K562 (cell line): ENCODE results near the gene UTP4. TPM values are rescaled to one million over a fixed set of nuclear protein-coding genes. Genes with fewer than 3 reads are reported as not detected.

ENCODE experiments used
- AFF1 ChIP-seq, 2 experiments: fragments of 450-650 bp; IDR thresholded peaks; 2 replicates each; pipeline ENCODE4 v1.6.1; 2018; ENCODE audit warnings: mild to moderate bottlenecking in 2 of 2, low read depth in 1 of 2; ENCODE audit not compliant: partially characterized antibody in 2 of 2
- ARHGAP35 ChIP-seq: fragments of 450-650 bp; IDR thresholded peaks from 2 replicates; pipeline ENCODE4 v1.6.1; 2018; ENCODE audit not compliant: partially characterized antibody
- DPF2 ChIP-seq: fragments of 450-650 bp; IDR thresholded peaks from 2 replicates; pipeline ENCODE4 v1.6.1; 2016
- EGR1 ChIP-seq: fragments of 450-650 bp; conservative IDR thresholded peaks from 2 replicates; pipeline ENCODE4 v1.6.1; 2017; ENCODE audit warnings: mild to moderate bottlenecking
- EHMT2 ChIP-seq: fragments of 450-650 bp; IDR thresholded peaks from 2 replicates; pipeline ENCODE4 v1.6.1; 2018; ENCODE audit warnings: antibody characterized with exemption
- IRF1 ChIP-seq: sonication (generic); formaldehyde crosslinking; IDR thresholded peaks from 2 replicates; pipeline ENCODE4 v1.8.0; 2022; ENCODE audit warnings: missing genetic modification reagents, mild to moderate bottlenecking, borderline replicate concordance
- KDM5B ChIP-seq: fragments of 200-600 bp; sonication (generic); IDR thresholded peaks from 2 replicates; pipeline ENCODE4 v1.6.1; 2012; ENCODE audit warnings: low read depth, mild to moderate bottlenecking, moderate library complexity, low read length, control low read depth, inconsistent platforms; ENCODE audit not compliant: insufficient replicate concordance
- MXI1 ChIP-seq: IDR thresholded peaks from 2 replicates; pipeline ENCODE4 v1.6.1; 2011; ENCODE audit warnings: low read depth, mild to moderate bottlenecking, improper control_type of control experiment, low read length
- NR4A1 ChIP-seq, 2 experiments: fragments of 250-450 bp in 1 of 2; fragments of 450-650 bp in 1 of 2; sonication (Bioruptor Pico) in 1 of 2; IDR thresholded peaks; 2 replicates each; pipeline versions ENCODE4 v1.4.0 to v1.6.1; 2016 to 2020; ENCODE audit warnings: mild to moderate bottlenecking in 2 of 2, missing compliant biosample characterization in 1 of 2, missing genetic modification characterization in 1 of 2, moderate library complexity in 1 of 2
- PHB ChIP-seq: fragments of 250-450 bp; sonication (Bioruptor Pico); IDR thresholded peaks from 2 replicates; pipeline ENCODE4 v1.5.0; 2021
- RBM17 ChIP-seq: fragments of 200-400 bp; formaldehyde crosslinking; IDR thresholded peaks from 2 replicates; pipeline ENCODE4 v1.6.1; 2017; ENCODE audit warnings: low read depth, mild to moderate bottlenecking, low read length, borderline replicate concordance
- RBM22 ChIP-seq: fragments of 200-400 bp; formaldehyde crosslinking; IDR thresholded peaks from 2 replicates; pipeline ENCODE4 v1.6.1; 2018; ENCODE audit warnings: low read length, low read depth; ENCODE audit not compliant: poor library complexity, severe bottlenecking
- RNF2 ChIP-seq: sonication (generic); IDR thresholded peaks from 2 replicates; pipeline ENCODE4 v1.6.1; 2016
- TAF1 ChIP-seq: IDR thresholded peaks from 2 replicates; pipeline ENCODE4 v1.6.1; 2011; ENCODE audit warnings: mild to moderate bottlenecking, low read length, moderate library complexity; ENCODE audit not compliant: insufficient read depth, control insufficient read depth, severe bottlenecking; ENCODE audit errors: extremely low read depth
- TAL1 ChIP-seq: fragments of 450-650 bp; IDR thresholded peaks from 2 replicates; pipeline ENCODE4 v1.6.1; 2016; ENCODE audit warnings: mild to moderate bottlenecking
- THAP12 ChIP-seq: fragments of 250-450 bp; sonication (Bioruptor Pico); IDR thresholded peaks from 2 replicates; pipeline ENCODE4 v1.9.0; 2021; ENCODE audit warnings: mild to moderate bottlenecking, inconsistent platforms
- ZBED1 ChIP-seq: IDR thresholded peaks from 2 replicates; pipeline ENCODE4 v1.6.1; 2014
- ZC3H4 ChIP-seq: sonication (generic); formaldehyde crosslinking; IDR thresholded peaks from 2 replicates; pipeline ENCODE4 v1.9.0; 2021; ENCODE audit warnings: missing genetic modification reagents, borderline replicate concordance
- ZKSCAN8 ChIP-seq: fragments of 200-800 bp; sonication (Bioruptor generic); IDR thresholded peaks from 2 replicates; pipeline ENCODE4 v1.6.1; 2016; ENCODE audit warnings: missing genetic modification characterization, missing compliant biosample characterization
- ZSCAN32 ChIP-seq: fragments of 450-650 bp; formaldehyde crosslinking; IDR thresholded peaks from 2 replicates; pipeline ENCODE4 v1.4.0; 2020; ENCODE audit warnings: mild to moderate bottlenecking, moderate library complexity
- polyA plus RNA-seq, 8 experiments: library from polyadenylated mRNA; depleted of rRNA in 4 of 8; stranded (reverse) in 5 of 8; unstranded in 3 of 8; fragments of >200 nt; fragmentation: Nextera tagmentation in 2 of 8; fragmentation: Illumina TruSeq in 1 of 8; extraction: Ambion mirVana in 2 of 8; extraction: Trizol in 1 of 8; gene quantifications; 2 replicates each; pipeline versions ENCODE4 v1.2.1 to v1.2.3, GENCODE V29; 2011 to 2014; ENCODE audit warnings: inconsistent platforms in 1 of 8, missing spikeins in 1 of 8
- total RNA-seq, 7 experiments: library from RNA; depleted of rRNA in 6 of 7; stranded (reverse); fragments of >200 nt in 6 of 7; fragmentation: Illumina TruSeq in 2 of 7; extraction: Trizol in 2 of 7; gene quantifications; 2 replicates each; pipeline versions ENCODE4 v1.2.1 to v1.2.3, GENCODE V29; 2011 to 2021; ENCODE audit warnings: low replicate concordance in 1 of 7
- TF ChIP-seq, protein P1 (sequence below): sonication (generic); formaldehyde crosslinking; IDR thresholded peaks from 2 replicates; pipeline ENCODE4 v1.8.0; 2022; ENCODE audit warnings: mild to moderate bottlenecking, missing genetic modification reagents

UTP4 gene
- total and polyA plus RNA-seq, 9 of the 15 experiments (the other 6 are each of a cell fraction or from before 2014, with no cell fraction given), result 46.1 to 203 (median 145) TPM

DNA sequence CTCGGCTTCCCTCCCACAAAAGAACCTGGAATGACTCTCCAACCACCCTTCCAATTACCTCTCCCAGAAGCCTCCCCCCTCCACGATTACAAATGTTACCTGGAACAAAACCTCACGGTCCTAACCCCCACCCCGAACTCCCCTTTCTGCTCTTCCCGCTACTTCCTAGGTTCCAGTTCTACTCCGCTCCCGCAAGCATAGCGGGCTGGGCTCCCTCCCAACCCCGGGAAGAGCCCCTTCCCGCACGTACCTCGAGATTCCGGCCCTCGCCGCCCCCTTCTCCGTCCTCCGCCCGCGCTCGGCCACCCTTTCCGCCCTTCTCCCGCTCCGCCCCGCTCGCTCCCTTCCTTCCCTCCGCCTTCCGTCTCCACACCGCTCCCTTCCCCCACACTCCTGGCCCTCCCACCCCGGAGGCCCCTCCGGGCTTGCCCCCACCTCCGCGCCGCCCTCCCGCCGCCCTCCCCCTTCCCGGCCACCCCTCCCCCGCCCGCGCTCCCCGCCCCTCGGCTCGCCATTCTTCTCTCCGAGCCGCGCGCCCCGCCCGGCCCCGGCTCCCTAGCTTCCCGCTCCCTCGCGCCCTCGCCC, 518 bp upstream of the UTP4 start (continued):
- TF ChIP-seq THAP12 (0 out of 2 replicates have a peak, but pooled peaks have one; percentile 56), MXI1 (no peak), ARHGAP35 (peak; percentile 5), RBM17 (no peak), ZSCAN32 (CRISPR knock-in tag) (0 out of 2 replicates have a peak, but pooled peaks have one; percentile 47), ZC3H4 (CRISPR knock-in tag) (no peak), RNF2 (peak; percentile 53; the same call in 1 of the 2 replicates), ZBED1 (no peak), TAF1 (peak; percentile 13), TAL1 (no peak), DPF2 (peak; percentile 74), EGR1 (peak; percentile 96), RBM22 (peak; percentile 84), EHMT2 (0 out of 2 replicates have a peak, but pooled peaks have one; percentile 13), ZKSCAN8 (CRISPR knock-in tag) (no peak), KDM5B (peak; percentile 60), PHB (CRISPR knock-in tag) (0 out of 2 replicates have a peak, but pooled peaks have one; percentile 24), NR4A1 (CRISPR knock-in tag; IDR thresholded peaks at IDR 0.05) (0 out of 2 replicates have a peak, but pooled peaks have one; percentile 50), NR4A1 (tag; IDR thresholded peaks at IDR 0.05) (no peak), AFF1 (IDR thresholded peaks at IDR 0.05; ENCODE audit: low read depth in 1 of 2, partially characterized antibody in 2 of 2) (peak in 1 of 2 experiments; percentile 49), IRF1 (CRISPR knock-in tag) (no peak)
- TF ChIP-seq, protein P1, sequence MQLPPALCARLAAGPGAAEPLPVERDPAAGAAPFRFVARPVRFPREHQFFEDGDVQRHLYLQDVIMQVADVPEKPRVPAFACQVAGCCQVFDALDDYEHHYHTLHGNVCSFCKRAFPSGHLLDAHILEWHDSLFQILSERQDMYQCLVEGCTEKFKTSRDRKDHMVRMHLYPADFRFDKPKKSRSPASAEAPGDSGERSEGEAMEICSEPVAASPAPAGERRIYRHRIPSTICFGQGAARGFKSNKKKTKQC, result peak; percentile 52; the same call in 1 of the 2 replicates
